ENCODE data around the gene RAD54L2. TPM values are rescaled to one million over a fixed set of nuclear protein-coding genes. Genes with fewer than 3 reads are reported as not detected.

The RAD54L2 gene
- total and polyA plus RNA-seq, 2 donors (not counting 3 experiments of a cell fraction or from before 2014, with no cell fraction given): 7.6 to 31.1 TPM

GRCh38 chr3:51568036-51568435 lies 29.5 kb downstream of the RAD54L2 start:
- H2AFZ ChIP-seq (ENCODE audit: low read depth, low read length): no peak overlapping the region
- dilution Hi-C loops (cut with MboI; ENCODE audit: extremely low pct_ligation_motif_present, low sequenced_read_pairs) (no loop called here), intact Hi-C loops (cut with micrococcal nuclease) (no loop called here)
- DNase-seq (ENCODE audit: low read depth, low spot score) (no peak), FAIRE-seq (no peak)
- CTCF ChIA-PET: interaction anchor here (2.6 kb wide), 1 partner anchor 28 kb away, joined by 6 read pairs; no protein-coding TSS in a partner anchor
- peaks cover 16% of the 10 kb centered on the region for H3K79me2 ChIP-seq (ENCODE audit: control insufficient read depth, insufficient read depth, low read length)
- H3K4me1 ChIP-seq (ENCODE audit: control insufficient read depth, extremely low read depth, insufficient read depth, low read length): no peaks in the 10 kb centered on the region
- no peaks in the 10 kb centered on the region for H3K9me1 ChIP-seq (replicated peaks; ENCODE audit: control insufficient read depth, extremely low read depth, insufficient read depth, low read length)
- H3K27ac ChIP-seq (ENCODE audit: insufficient read depth, low read depth, low read length): no peak overlapping the region
- no peaks in the 10 kb centered on the region for H3K36me3 ChIP-seq (ENCODE audit: control insufficient read depth in 2 of 2, extremely low read depth in 1 of 2, insufficient read depth in 2 of 2, low read length in 2 of 2)
- no peaks in the 10 kb centered on the region for H3K9me3 ChIP-seq (replicated peaks; ENCODE audit: control insufficient read depth, insufficient read depth, low read length)
- H3K4me2 ChIP-seq (ENCODE audit: insufficient read depth, low read length): no peak overlapping the region
- no peak overlapping the region for H3K9ac ChIP-seq (replicated peaks; ENCODE audit: extremely low read depth, insufficient read depth, low read length)
- BruUV-seq (replicated peaks): no TSS peak
- H4K20me1 ChIP-seq (replicated peaks; ENCODE audit: control insufficient read depth, extremely low read depth, insufficient read depth, low read length): no peaks in the 10 kb centered on the region
- H3K27me3 ChIP-seq (ENCODE audit: control insufficient read depth in 2 of 2, insufficient read depth in 2 of 2, low read length in 2 of 2): no peaks in the 10 kb centered on the region
- TF ChIP-seq CTCF (IDR thresholded peaks at IDR 0.05; ENCODE audit: extremely low read depth in 1 of 2, insufficient read depth in 1 of 2, low read depth in 1 of 2, low read length in 2 of 2) (no peak), POLR2A (IDR thresholded peaks at IDR 0.05; ENCODE audit: low read depth, low read length) (no peak), GATA2 (IDR thresholded peaks at IDR 0.05; ENCODE audit: insufficient read depth, insufficient read length, low read depth, low read length) (no peak), EZH2 (IDR thresholded peaks at IDR 0.05; ENCODE audit: borderline replicate concordance, low read depth, low read length, severe bottlenecking) (no peak), FOS (IDR thresholded peaks at IDR 0.05; ENCODE audit: borderline replicate concordance, insufficient read depth, low read length) (no peak), POLR2AphosphoS5 (IDR thresholded peaks at IDR 0.05; ENCODE audit: insufficient read depth, low read depth, low read length) (no peak), MYC (IDR thresholded peaks at IDR 0.05; ENCODE audit: low read depth, low read length) (no peak), JUN (IDR thresholded peaks at IDR 0.05; ENCODE audit: borderline replicate concordance, insufficient read depth, insufficient read length, low read depth) (no peak), MAX (IDR thresholded peaks at IDR 0.05; ENCODE audit: insufficient read depth, insufficient read length) (no peak)
- H3K4me3 ChIP-seq (replicated peaks in 1 of 3; ENCODE audit: insufficient read depth in 1 of 3, low read depth in 1 of 3, low read length in 3 of 3): no peak overlapping the region
- POLR2A ChIA-PET: no interaction called here
